ENCODE results near the gene EFCAB6.

EFCAB6 gene

DNA sequence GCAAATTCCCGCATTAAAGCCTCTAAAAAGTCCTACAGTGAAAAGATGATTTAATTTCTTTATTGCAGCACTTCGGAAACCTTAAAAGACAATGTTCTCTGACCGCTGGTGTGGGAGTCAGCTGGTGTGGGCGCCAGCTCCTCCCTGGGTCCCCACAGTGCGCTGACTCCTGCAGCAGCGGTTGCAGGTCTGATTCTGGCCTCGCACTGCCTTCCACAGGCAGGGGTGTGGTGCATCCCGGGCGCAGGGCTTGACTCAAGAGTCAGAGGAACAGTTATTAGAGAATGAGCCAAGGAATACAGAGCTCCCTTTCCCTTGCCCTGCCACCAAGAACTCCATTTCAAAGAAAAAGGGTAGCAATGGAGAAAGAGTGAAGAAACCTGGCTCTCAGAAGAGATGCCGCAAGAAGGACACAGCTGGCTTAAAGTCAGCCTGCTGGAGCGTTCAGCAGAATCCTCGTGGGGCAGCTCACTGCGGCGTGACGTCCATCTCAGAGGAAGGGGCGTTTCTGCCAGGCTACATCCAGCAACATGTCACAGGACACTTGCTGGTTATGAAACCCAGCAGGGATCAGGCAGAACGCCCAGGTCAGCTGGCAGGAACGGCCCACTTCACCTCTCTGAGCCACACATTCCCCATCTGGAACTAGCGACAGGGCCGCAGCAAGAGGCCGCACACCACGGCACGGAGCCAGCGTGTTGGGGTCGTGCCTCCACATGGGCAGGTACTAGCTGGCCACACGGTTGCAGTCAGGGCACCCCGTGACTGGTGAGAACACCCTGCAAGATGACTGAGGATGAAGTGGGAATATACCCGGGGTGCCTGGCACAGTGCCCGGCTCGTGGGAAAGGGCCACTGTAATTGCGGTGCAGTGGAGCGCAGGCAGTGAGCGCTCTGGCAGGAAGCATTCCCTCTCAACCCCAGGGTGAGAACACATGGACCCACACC, 18.1 kb upstream of the EFCAB6 start:
- H3K4me3 ChIP-seq (replicated peaks; ENCODE audit: low read depth, low read length) = no peak overlapping the region
- no peak for DNase-seq (ENCODE audit: extremely low read depth, low read depth)
- no peak for TF ChIP-seq CTCF (IDR thresholded peaks at IDR 0.05; ENCODE audit: low read depth, low read length, missing control alignments)

DNA sequence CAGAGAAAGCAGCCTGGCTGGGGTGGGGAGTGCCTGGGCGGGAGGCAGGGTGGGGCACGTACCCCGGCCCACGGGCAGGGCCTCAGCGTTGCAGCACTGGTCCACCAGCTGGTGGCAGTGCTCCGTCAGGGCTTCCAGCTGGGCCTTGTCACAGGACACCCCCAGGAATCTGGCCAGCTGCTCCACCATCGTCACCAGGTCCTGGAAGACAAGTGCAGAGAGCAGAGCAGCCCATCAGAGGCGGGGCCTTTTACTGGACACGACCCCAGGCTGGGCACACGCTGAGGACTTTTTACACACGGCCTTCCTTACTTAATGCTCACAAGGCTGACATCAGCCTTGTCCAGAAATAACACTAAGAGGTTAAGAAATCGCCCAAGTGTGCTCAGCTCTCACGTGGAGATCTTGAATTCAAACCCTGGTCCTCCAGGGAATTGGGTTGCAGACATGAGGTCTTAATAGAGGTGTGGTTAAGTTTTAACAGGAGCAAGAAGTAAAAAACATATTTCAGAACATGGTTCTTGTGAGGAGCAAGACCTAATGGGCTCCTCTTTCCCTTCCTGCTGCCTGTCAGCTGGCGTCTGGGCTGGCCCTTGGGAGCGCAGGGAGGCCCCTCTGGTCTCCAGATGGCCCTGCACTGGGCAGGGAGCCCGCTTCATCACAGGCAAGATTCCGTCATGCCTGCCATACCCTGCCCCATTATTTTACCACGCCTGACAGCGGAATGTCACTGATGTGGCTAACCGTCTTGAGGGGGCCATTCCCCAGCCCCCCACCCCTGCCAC, 17.1 kb upstream of the EFCAB6 start:
- DNase-seq (ENCODE audit: extremely low read depth, low read depth) = no peak
- no peak overlapping the region for H3K4me3 ChIP-seq (replicated peaks; ENCODE audit: low read depth, low read length)
- no peak for TF ChIP-seq CTCF (IDR thresholded peaks at IDR 0.05; ENCODE audit: low read depth, low read length, missing control alignments)

DNA sequence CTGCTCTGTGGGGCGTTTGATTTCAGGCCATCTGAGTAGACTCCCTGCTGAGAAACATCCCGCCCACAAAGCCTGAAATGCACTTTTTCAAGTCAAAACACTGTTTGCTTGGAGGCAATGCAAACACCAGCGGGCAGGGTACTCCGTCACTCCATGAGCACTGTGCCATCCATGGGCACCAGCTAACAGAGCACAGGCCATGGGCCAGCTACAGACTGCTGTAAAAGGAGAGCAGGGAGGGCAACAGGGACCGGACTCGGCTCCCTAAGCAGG, 16.6 kb upstream of the EFCAB6 start:
- no peak for TF ChIP-seq CTCF (IDR thresholded peaks at IDR 0.05; ENCODE audit: low read depth, low read length, missing control alignments)
- DNase-seq (ENCODE audit: extremely low read depth, low read depth) = no peak
- no peak overlapping the region for H3K4me3 ChIP-seq (replicated peaks; ENCODE audit: low read depth, low read length)

- no peak for DNase-seq (ENCODE audit: extremely low read depth, low read depth)
- TF ChIP-seq CTCF (IDR thresholded peaks at IDR 0.05; ENCODE audit: low read depth, low read length, missing control alignments) = no peak
- H3K4me3 ChIP-seq (replicated peaks; ENCODE audit: low read depth, low read length) = no peak overlapping the region
Measured at GRCh38 chr22:43827926-43828724, 16.0 kb upstream of the EFCAB6 start.

DNA sequence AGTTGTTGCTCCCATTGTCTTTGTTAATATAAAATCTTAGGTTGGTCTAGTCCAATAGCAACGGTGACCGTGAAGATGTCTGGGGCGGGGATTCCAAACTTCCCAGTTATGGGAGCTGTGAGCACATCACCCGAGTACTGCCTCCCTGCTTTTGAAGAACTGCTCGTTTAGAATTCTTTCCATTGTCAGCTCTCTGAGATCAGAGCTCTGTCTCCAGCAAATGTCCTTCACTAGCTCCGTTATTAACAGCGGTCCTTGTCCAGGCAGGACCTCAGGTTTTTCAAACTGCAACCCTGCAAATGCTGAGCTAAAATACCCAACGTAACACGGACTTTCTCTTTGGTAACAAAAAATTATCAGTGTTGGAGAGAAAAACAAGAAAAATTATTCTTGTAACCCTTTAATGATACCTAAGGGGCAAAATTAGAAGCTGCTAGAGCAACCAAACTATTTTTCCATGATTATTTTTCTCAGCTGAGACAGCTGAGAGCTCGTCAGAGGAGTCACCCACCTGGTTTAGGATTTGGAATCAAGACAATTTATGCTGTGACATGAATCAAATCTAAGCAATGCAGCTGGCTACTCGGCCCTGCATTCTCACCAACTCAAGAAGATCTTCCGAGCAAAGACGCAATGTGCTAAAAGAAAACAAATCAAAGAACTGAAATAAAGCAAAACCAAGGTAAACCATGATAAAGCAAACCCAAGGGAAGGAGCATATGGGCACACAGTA, 15.1 kb upstream of the EFCAB6 start:
- DNase-seq (ENCODE audit: extremely low read depth, low read depth) = no peak
- no peak for TF ChIP-seq CTCF (IDR thresholded peaks at IDR 0.05; ENCODE audit: low read depth, low read length, missing control alignments)
- no peak overlapping the region for H3K4me3 ChIP-seq (replicated peaks; ENCODE audit: low read depth, low read length)
